WTC11 (cell line): ENCODE measurements around the gene SLITRK4. TPM values are rescaled to one million over a fixed set of nuclear protein-coding genes. Genes with fewer than 3 reads are reported as not detected.

Source experiments
- ATAC-seq: fragments of 200-7000 bp; cut with Tn5 transposase; 2 replicates; pipeline ENCODE4 v1.10.0; 2021; ENCODE audit warnings: mild to moderate bottlenecking, moderate library complexity
- CTCF ChIA-PET: fragments of 300-600 bp; sonication (Branson Sonifier 250); formaldehyde crosslinking; loops from one replicate; lab custom pipeline; 2021; ENCODE audit warnings: antibody characterized with exemption; lab: Charles Lee
- POLR2A ChIA-PET: fragments of 350-600 bp; sonication (Branson Sonifier 250); formaldehyde crosslinking; loops from one replicate; lab custom pipeline; 2021; ENCODE audit warnings: antibody characterized with exemption; lab: Charles Lee
- DNase-seq: peaks from one replicate; pipeline ENCODE4 v3.0.0; 2021; ENCODE audit warnings: low spot score
- H3K27ac Mint-ChIP-seq: 2 replicates; pipeline ENCODE4 v1.8.0; 2021; ENCODE audit warnings: mixed read lengths
- H3K27me3 Mint-ChIP-seq: 2 replicates; pipeline ENCODE4 v1.8.0; 2021; ENCODE audit warnings: low read depth, mild to moderate bottlenecking, moderate library complexity, mixed read lengths
- H3K36me3 Mint-ChIP-seq: 2 replicates; pipeline ENCODE4 v1.8.0; 2021; ENCODE audit warnings: mixed read lengths
- H3K4me1 Mint-ChIP-seq: 2 replicates; pipeline ENCODE4 v1.8.0; 2022; ENCODE audit warnings: mixed read lengths
- H3K4me3 Mint-ChIP-seq: 2 replicates; pipeline ENCODE4 v1.8.0; 2021; ENCODE audit warnings: mild to moderate bottlenecking, moderate library complexity, mixed read lengths
- H3K9me3 Mint-ChIP-seq: 2 replicates; pipeline ENCODE4 v1.8.0; 2021; ENCODE audit warnings: mixed read lengths
- CREM ChIP-seq: sonication (generic); formaldehyde crosslinking; IDR thresholded peaks from 2 replicates; pipeline ENCODE4 v1.8.1; 2022; ENCODE audit warnings: mild to moderate bottlenecking, missing genetic modification reagents, moderate library complexity
- ELF4 ChIP-seq: sonication (generic); formaldehyde crosslinking; IDR thresholded peaks from 2 replicates; pipeline ENCODE4 v1.8.1; 2022; ENCODE audit warnings: low read depth, mild to moderate bottlenecking, moderate library complexity, missing genetic modification reagents
- FOXJ3 ChIP-seq: sonication (generic); formaldehyde crosslinking; IDR thresholded peaks from 2 replicates; pipeline ENCODE4 v1.9.0; 2021; ENCODE audit warnings: missing genetic modification reagents, mild to moderate bottlenecking, borderline replicate concordance
- FOXP1 ChIP-seq: sonication (generic); formaldehyde crosslinking; IDR thresholded peaks from 2 replicates; pipeline ENCODE4 v1.8.0; 2022; ENCODE audit warnings: missing genetic modification reagents, mild to moderate bottlenecking, moderate library complexity, borderline replicate concordance
- GABPB1 ChIP-seq: sonication (generic); formaldehyde crosslinking; IDR thresholded peaks from 2 replicates; pipeline ENCODE4 v1.8.1; 2023; ENCODE audit warnings: mild to moderate bottlenecking, missing genetic modification reagents
- GTF2I ChIP-seq: fragments of 250-450 bp; sonication (Bioruptor Pico); conservative IDR thresholded peaks from 2 replicates; pipeline ENCODE4 v1.4.0; 2021; ENCODE audit warnings: mild to moderate bottlenecking
- HMGA2 ChIP-seq: fragments of 250-450 bp; sonication (Bioruptor Pico); IDR thresholded peaks from 2 replicates; pipeline ENCODE4 v1.4.0; 2021; ENCODE audit warnings: mild to moderate bottlenecking, moderate library complexity
- MXD4 ChIP-seq: fragments of 250-450 bp; sonication (Bioruptor Pico); IDR thresholded peaks from 2 replicates; pipeline ENCODE4 v1.8.0; 2021; ENCODE audit warnings: mild to moderate bottlenecking, moderate library complexity, borderline replicate concordance
- NFATC4 ChIP-seq: fragments of 250-450 bp; sonication (Bioruptor Pico); IDR thresholded peaks from 2 replicates; pipeline ENCODE4 v1.9.0; 2021; ENCODE audit warnings: mild to moderate bottlenecking
- NFE2L1 ChIP-seq: sonication (generic); formaldehyde crosslinking; IDR thresholded peaks from 2 replicates; pipeline ENCODE4 v1.8.1; 2023; ENCODE audit warnings: missing genetic modification reagents
- NFYB ChIP-seq: sonication (generic); formaldehyde crosslinking; conservative IDR thresholded peaks from 2 replicates; pipeline ENCODE4 v1.8.0; 2022; ENCODE audit warnings: low read depth, missing genetic modification reagents
- NR2C2 ChIP-seq: sonication (generic); formaldehyde crosslinking; IDR thresholded peaks from 2 replicates; pipeline ENCODE4 v1.8.0; 2022; ENCODE audit warnings: mild to moderate bottlenecking, missing genetic modification reagents
- OVOL2 ChIP-seq: fragments of 250-450 bp; sonication (Bioruptor Pico); IDR thresholded peaks from 2 replicates; pipeline ENCODE4 v1.9.0; 2021; ENCODE audit warnings: mild to moderate bottlenecking, borderline replicate concordance
- TEAD1 ChIP-seq: sonication (generic); formaldehyde crosslinking; IDR thresholded peaks from 2 replicates; pipeline ENCODE4 v1.8.0; 2022; ENCODE audit warnings: mild to moderate bottlenecking, missing genetic modification reagents
- TEAD4 ChIP-seq: sonication (generic); formaldehyde crosslinking; IDR thresholded peaks from 2 replicates; pipeline ENCODE4 v1.8.0; 2022; ENCODE audit warnings: mild to moderate bottlenecking, missing genetic modification reagents
- TP53 ChIP-seq: sonication (generic); formaldehyde crosslinking; IDR thresholded peaks from 2 replicates; pipeline ENCODE4 v1.8.1; 2023; ENCODE audit warnings: mild to moderate bottlenecking, missing genetic modification reagents
- ZNF423 ChIP-seq: fragments of 250-450 bp; sonication (Bioruptor Pico); IDR thresholded peaks from 2 replicates; pipeline ENCODE4 v2.1.2; 2022; ENCODE audit warnings: mild to moderate bottlenecking, moderate library complexity
- total RNA-seq: library from RNA; stranded (reverse); gene quantifications from 3 replicates; pipeline ENCODE4 v1.2.3, GENCODE V29; 2021
- TF ChIP-seq, protein P1 (sequence below): sonication (generic); formaldehyde crosslinking; IDR thresholded peaks from 2 replicates; pipeline ENCODE4 v1.8.1; 2022; ENCODE audit warnings: missing genetic modification reagents, borderline replicate concordance
- TF ChIP-seq, protein P2 (sequence below): sonication (generic); formaldehyde crosslinking; IDR thresholded peaks from 2 replicates; pipeline ENCODE4 v1.8.1; 2023; ENCODE audit warnings: mild to moderate bottlenecking, missing genetic modification reagents
- TF ChIP-seq, protein P3 (sequence below): fragments of 250-450 bp; sonication (Bioruptor Pico); IDR thresholded peaks from 2 replicates; pipeline ENCODE4 v1.9.0; 2021; ENCODE audit warnings: mild to moderate bottlenecking
- TF ChIP-seq, protein P4 (sequence below): sonication (generic); formaldehyde crosslinking; IDR thresholded peaks from 2 replicates; pipeline ENCODE4 v1.8.0; 2023; ENCODE audit warnings: mild to moderate bottlenecking, missing genetic modification reagents
- TF ChIP-seq, protein P5 (sequence below): fragments of 250-450 bp; sonication (Bioruptor Pico); IDR thresholded peaks from 2 replicates; pipeline ENCODE4 v1.8.0; 2021; ENCODE audit warnings: mild to moderate bottlenecking

SLITRK4 gene
- total RNA-seq, 1 experiment from 2014 or later, result not detected

DNA sequence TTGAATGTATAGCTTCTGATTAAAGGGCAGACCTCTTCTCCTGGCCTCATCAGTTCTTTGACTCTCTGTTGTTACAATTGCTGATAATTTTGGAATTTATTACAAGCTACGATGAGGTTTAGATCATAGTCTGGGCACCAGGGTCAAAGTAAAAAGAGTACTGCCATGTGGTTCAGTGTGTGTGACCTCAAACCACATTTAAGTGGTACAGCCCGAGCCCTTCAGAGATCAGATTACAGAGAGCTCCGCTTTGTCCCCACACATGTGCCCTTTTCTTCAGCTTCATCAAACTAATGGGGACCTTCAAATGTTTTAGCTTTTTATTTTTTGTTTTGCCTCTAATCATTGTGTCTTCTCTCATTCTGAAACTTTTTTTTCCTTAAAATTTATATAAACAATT lies 47.6 kb upstream of the SLITRK4 start (continued):
- TF ChIP-seq, protein P1, sequence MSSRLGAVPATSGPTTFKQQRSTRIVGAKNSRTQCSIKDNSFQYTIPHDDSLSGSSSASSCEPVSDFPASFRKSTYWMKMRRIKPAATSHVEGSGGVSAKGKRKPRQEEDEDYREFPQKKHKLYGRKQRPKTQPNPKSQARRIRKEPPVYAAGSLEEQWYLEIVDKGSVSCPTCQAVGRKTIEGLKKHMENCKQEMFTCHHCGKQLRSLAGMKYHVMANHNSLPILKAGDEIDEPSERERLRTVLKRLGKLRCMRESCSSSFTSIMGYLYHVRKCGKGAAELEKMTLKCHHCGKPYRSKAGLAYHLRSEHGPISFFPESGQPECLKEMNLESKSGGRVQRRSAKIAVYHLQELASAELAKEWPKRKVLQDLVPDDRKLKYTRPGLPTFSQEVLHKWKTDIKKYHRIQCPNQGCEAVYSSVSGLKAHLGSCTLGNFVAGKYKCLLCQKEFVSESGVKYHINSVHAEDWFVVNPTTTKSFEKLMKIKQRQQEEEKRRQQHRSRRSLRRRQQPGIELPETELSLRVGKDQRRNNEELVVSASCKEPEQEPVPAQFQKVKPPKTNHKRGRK (CRISPR knock-in tag), result no peak
- no peak for TF ChIP-seq MXD4 (CRISPR knock-in tag)
- TF ChIP-seq, protein P2, sequence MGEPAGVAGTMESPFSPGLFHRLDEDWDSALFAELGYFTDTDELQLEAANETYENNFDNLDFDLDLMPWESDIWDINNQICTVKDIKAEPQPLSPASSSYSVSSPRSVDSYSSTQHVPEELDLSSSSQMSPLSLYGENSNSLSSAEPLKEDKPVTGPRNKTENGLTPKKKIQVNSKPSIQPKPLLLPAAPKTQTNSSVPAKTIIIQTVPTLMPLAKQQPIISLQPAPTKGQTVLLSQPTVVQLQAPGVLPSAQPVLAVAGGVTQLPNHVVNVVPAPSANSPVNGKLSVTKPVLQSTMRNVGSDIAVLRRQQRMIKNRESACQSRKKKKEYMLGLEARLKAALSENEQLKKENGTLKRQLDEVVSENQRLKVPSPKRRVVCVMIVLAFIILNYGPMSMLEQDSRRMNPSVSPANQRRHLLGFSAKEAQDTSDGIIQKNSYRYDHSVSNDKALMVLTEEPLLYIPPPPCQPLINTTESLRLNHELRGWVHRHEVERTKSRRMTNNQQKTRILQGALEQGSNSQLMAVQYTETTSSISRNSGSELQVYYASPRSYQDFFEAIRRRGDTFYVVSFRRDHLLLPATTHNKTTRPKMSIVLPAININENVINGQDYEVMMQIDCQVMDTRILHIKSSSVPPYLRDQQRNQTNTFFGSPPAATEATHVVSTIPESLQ (CRISPR knock-in tag), result no peak

DNA sequence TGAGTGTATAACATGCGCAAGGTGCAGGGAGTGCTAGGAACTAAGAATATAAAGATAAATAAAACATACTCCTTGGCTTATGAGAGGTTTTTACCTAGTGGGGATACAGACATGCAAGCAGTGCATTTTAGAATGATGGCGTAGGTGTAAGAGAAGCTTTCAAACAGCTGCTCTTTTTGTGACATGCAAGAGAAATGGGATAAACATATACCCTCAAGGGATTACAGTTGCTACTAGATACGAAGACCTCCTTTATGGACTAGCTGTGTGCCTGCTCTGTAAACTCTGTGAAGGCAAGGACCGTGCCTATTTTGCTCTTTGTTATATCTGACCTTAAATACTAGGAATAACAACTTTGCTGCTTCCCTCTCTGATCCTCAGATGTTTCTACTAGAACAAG lies 39.0 kb upstream of the SLITRK4 start:
- Mint-ChIP-seq H3K36me3 (peaks cover 23% of the 10 kb centered on the region), H3K27me3 (no peaks in the 10 kb centered on the region; the same call in 1 of the 2 replicates), H3K9me3 (peaks cover 40% of the 10 kb centered on the region), H3K4me1 (no peaks in the 10 kb centered on the region), H3K4me3 (no peak overlapping the region), H3K27ac (no peak overlapping the region)
- DNase-seq (no peak), ATAC-seq (no peak)
- ChIA-PET POLR2A (no interaction called here), CTCF (no interaction called here)
- no peak for TF ChIP-seq ELF4
- TF ChIP-seq NFATC4 (CRISPR knock-in tag), result no peak
- TF ChIP-seq TP53, result no peak
- TF ChIP-seq, protein P3, sequence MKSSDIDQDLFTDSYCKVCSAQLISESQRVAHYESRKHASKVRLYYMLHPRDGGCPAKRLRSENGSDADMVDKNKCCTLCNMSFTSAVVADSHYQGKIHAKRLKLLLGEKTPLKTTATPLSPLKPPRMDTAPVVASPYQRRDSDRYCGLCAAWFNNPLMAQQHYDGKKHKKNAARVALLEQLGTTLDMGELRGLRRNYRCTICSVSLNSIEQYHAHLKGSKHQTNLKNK (CRISPR knock-in tag), result no peak
- TF ChIP-seq NFE2L1 (CRISPR knock-in tag), result no peak
- no peak for TF ChIP-seq NR2C2 (CRISPR knock-in tag)
- no peak for TF ChIP-seq CREM
- TF ChIP-seq, protein P4, sequence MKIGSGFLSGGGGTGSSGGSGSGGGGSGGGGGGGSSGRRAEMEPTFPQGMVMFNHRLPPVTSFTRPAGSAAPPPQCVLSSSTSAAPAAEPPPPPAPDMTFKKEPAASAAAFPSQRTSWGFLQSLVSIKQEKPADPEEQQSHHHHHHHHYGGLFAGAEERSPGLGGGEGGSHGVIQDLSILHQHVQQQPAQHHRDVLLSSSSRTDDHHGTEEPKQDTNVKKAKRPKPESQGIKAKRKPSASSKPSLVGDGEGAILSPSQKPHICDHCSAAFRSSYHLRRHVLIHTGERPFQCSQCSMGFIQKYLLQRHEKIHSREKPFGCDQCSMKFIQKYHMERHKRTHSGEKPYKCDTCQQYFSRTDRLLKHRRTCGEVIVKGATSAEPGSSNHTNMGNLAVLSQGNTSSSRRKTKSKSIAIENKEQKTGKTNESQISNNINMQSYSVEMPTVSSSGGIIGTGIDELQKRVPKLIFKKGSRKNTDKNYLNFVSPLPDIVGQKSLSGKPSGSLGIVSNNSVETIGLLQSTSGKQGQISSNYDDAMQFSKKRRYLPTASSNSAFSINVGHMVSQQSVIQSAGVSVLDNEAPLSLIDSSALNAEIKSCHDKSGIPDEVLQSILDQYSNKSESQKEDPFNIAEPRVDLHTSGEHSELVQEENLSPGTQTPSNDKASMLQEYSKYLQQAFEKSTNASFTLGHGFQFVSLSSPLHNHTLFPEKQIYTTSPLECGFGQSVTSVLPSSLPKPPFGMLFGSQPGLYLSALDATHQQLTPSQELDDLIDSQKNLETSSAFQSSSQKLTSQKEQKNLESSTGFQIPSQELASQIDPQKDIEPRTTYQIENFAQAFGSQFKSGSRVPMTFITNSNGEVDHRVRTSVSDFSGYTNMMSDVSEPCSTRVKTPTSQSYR (CRISPR knock-in tag), result no peak

DNA sequence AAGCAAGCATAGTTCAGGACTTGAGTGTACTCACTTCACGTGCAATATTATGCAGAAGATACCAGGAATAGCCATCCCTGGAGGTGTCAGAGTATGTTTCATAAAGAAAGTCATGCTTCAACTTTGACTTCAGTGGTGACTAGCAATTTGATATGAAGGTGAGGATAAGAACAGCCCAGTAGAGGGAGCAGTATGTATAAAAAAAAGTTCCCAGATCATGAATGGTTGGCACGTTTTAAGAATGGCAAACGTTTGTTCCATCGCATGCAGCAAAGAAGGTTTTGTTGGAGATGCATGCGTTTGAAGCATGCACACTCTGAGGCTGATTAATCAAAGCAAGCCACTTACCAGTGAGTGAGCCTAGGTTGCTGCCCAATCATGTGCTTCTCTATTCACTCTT lies 33.5 kb upstream of the SLITRK4 start:
- CTCF ChIA-PET, result no interaction called here
- TF ChIP-seq HMGA2 (CRISPR knock-in tag), result no peak
- TF ChIP-seq, protein P5, sequence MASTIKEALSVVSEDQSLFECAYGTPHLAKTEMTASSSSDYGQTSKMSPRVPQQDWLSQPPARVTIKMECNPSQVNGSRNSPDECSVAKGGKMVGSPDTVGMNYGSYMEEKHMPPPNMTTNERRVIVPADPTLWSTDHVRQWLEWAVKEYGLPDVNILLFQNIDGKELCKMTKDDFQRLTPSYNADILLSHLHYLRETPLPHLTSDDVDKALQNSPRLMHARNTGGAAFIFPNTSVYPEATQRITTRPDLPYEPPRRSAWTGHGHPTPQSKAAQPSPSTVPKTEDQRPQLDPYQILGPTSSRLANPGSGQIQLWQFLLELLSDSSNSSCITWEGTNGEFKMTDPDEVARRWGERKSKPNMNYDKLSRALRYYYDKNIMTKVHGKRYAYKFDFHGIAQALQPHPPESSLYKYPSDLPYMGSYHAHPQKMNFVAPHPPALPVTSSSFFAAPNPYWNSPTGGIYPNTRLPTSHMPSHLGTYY (CRISPR knock-in tag), result no peak
- no peak for TF ChIP-seq OVOL2
- TF ChIP-seq GABPB1 (CRISPR knock-in tag), result no peak
- no peak for TF ChIP-seq NR2C2 (CRISPR knock-in tag)
- TF ChIP-seq TEAD1, result no peak
- TF ChIP-seq FOXP1, result no peak
- TF ChIP-seq ZNF423 (CRISPR knock-in tag), result no peak
- TF ChIP-seq GTF2I (CRISPR knock-in tag), result no peak
- TF ChIP-seq FOXJ3 (CRISPR knock-in tag), result no peak
- no peak for TF ChIP-seq TEAD4 (CRISPR knock-in tag)
- no peak for TF ChIP-seq NFYB (CRISPR knock-in tag)
- TF ChIP-seq, all 79 proteins: peak for 0
- peaks cover 24% of the 10 kb centered on the region for H3K36me3 Mint-ChIP-seq
- DNase-seq, result no peak
- H3K27ac Mint-ChIP-seq, result no peak overlapping the region
- H3K9me3 Mint-ChIP-seq, result peaks cover 41% of the 10 kb centered on the region
- no peak for ATAC-seq
- POLR2A ChIA-PET, result no interaction called here
- H3K4me3 Mint-ChIP-seq, result no peak overlapping the region
- H3K27me3 Mint-ChIP-seq, result no peaks in the 10 kb centered on the region; the same call in 1 of the 2 replicates
- H3K4me1 Mint-ChIP-seq, result no peaks in the 10 kb centered on the region
